Activated effector memory CD4-positive, alpha-beta T cell treated with anti-CD3 and anti-CD28 coated beads, Interleukin-2, amount 50 U/mL, for 16 hours (primary cell): ENCODE data around the gene CLPX.

Experiments
- DNase-seq: peaks from one replicate; pipeline ENCODE4 v3.0.0-alpha.2; 2020

The CLPX gene

GRCh38 chr15:65099801-65100200 lies 85.3 kb downstream of the CLPX start:
- DNase-seq: peak; percentile 36

- DNase-seq: peak; percentile 41
Observed at GRCh38 chr15:65099336-65099735, 85.8 kb downstream of the CLPX start.
